Measurements from ENCODE around the gene THSD7B. TPM values are rescaled to one million over a fixed set of nuclear protein-coding genes. Genes with fewer than 3 reads are reported as not detected.

THSD7B gene
- total RNA-seq, 1 experiment from 2014 or later = 6.9 TPM

DNA sequence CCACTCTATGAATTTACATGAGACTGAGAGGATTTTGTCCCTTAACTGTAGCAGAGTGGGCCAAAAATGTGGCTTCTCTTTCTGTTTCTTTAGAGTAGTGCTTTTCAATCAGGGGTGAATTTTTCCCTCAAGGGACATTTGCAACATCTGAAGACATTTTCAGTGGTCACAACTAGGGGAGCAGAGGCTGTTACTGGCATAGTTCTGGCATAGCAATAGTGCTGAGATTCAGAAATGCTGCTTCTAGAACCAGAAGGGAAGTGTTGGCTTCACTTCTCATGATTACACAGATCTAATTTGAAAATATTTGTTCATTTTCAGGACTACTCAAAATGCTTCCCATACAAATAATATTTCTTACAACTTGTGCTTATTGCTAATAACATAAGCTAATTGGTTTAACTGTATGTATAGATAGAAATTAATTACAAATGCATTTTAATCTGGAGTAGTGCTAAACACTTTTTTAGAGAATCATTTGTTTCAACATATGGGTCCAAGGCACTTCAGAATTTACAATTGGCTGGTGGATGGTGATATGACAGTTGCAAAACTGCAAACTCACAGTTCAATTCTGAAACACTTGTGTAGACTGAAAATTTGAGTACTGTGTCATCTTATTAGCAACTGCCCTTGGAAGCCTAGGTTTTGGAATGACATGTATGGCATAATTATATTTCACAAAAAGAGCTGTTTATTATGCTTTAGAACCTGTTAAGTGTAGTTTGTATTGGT is 526.7 kb downstream of the THSD7B start:
- DNase-seq = no peak
- no peaks in the 10 kb centered on the region for H3K27me3 ChIP-seq (replicated peaks; ENCODE audit: control insufficient read depth, insufficient read depth, low read length)
- no peaks in the 10 kb centered on the region for H3K36me3 ChIP-seq (ENCODE audit: control insufficient read depth, insufficient read depth, low read length)
- TF ChIP-seq, protein P1, sequence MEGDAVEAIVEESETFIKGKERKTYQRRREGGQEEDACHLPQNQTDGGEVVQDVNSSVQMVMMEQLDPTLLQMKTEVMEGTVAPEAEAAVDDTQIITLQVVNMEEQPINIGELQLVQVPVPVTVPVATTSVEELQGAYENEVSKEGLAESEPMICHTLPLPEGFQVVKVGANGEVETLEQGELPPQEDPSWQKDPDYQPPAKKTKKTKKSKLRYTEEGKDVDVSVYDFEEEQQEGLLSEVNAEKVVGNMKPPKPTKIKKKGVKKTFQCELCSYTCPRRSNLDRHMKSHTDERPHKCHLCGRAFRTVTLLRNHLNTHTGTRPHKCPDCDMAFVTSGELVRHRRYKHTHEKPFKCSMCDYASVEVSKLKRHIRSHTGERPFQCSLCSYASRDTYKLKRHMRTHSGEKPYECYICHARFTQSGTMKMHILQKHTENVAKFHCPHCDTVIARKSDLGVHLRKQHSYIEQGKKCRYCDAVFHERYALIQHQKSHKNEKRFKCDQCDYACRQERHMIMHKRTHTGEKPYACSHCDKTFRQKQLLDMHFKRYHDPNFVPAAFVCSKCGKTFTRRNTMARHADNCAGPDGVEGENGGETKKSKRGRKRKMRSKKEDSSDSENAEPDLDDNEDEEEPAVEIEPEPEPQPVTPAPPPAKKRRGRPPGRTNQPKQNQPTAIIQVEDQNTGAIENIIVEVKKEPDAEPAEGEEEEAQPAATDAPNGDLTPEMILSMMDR (IDR thresholded peaks at IDR 0.05; ENCODE audit: insufficient read depth in 1 of 2, low read depth in 1 of 2, low read length in 1 of 2, severe bottlenecking in 1 of 2, unreplicated experiment in 1 of 2) = no peak
- CTCF ChIA-PET = no interaction called here
- no peak overlapping the region for H3K4me3 ChIP-seq (ENCODE audit: low read depth, low read length)
- no peak overlapping the region for H3K27ac Mint-ChIP-seq (ENCODE audit: unreplicated experiment)
- intact Hi-C loops (cut with micrococcal nuclease; ENCODE audit: unreplicated experiment) = no loop called here
- H3K9me3 ChIP-seq = no peaks in the 10 kb centered on the region
- H3K36me3 Mint-ChIP-seq (ENCODE audit: insufficient read depth, unreplicated experiment) = peaks cover 4% of the 10 kb centered on the region
- H3K27me3 Mint-ChIP-seq (ENCODE audit: insufficient read depth, unreplicated experiment) = no peaks in the 10 kb centered on the region
- H3K4me1 ChIP-seq = 0 out of 2 replicates have a peak, but pooled peaks cover 6% of the 10 kb centered on the region
- BruUV-seq (replicated peaks) = no TSS peak
- POLR2A ChIA-PET = no interaction called here
- H3K4me1 Mint-ChIP-seq (ENCODE audit: low read depth, unreplicated experiment) = peaks cover 5% of the 10 kb centered on the region
- H3K4me3 Mint-ChIP-seq (ENCODE audit: unreplicated experiment) = no peak overlapping the region
- no peaks in the 10 kb centered on the region for H3K9me3 Mint-ChIP-seq (ENCODE audit: unreplicated experiment)

DNA sequence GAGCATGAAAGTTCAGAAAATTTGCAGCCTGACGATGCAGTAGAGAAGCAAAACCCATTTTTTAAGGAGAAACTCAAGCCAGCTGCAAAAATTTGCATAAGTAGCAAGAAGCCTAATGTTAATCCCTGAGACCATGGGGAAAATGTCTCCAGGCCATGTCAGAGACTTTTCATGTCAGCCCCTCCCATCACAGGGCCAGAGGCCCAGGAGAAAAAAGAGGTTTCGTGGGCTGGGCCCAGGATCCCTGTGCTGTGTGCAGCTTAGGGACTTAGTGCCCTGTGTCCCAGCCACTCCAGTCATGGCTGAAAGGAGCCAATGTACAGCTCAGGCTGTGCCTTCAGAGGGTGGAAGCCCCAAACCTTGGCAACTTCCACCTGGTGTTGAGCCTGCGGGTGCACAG is 533.0 kb downstream of the THSD7B start:
- no peak overlapping the region for H3K4me3 ChIP-seq (ENCODE audit: low read depth, low read length)
- BruUV-seq (replicated peaks) = no TSS peak
- Mint-ChIP-seq H3K27ac (ENCODE audit: unreplicated experiment) (no peak overlapping the region), H3K9me3 (ENCODE audit: unreplicated experiment) (no peaks in the 10 kb centered on the region), H3K4me3 (ENCODE audit: unreplicated experiment) (no peak overlapping the region), H3K27me3 (ENCODE audit: insufficient read depth, unreplicated experiment) (no peaks in the 10 kb centered on the region), H3K36me3 (ENCODE audit: insufficient read depth, unreplicated experiment) (peaks cover 7% of the 10 kb centered on the region), H3K4me1 (ENCODE audit: low read depth, unreplicated experiment) (no peaks in the 10 kb centered on the region)
- H3K9me3 ChIP-seq = peaks cover 16% of the 10 kb centered on the region
- H3K27me3 ChIP-seq (replicated peaks; ENCODE audit: control insufficient read depth, insufficient read depth, low read length) = no peaks in the 10 kb centered on the region
- ChIA-PET CTCF (no interaction called here), POLR2A (no interaction called here)
- H3K4me1 ChIP-seq = 0 out of 2 replicates have a peak, but pooled peaks cover 9% of the 10 kb centered on the region
- DNase-seq = no peak
- TF ChIP-seq, protein P1 (IDR thresholded peaks at IDR 0.05; ENCODE audit: insufficient read depth in 1 of 2, low read depth in 1 of 2, low read length in 1 of 2, severe bottlenecking in 1 of 2, unreplicated experiment in 1 of 2) = no peak
- H3K36me3 ChIP-seq (ENCODE audit: control insufficient read depth, insufficient read depth, low read length) = no peaks in the 10 kb centered on the region
- intact Hi-C loops (cut with micrococcal nuclease; ENCODE audit: unreplicated experiment) = no loop called here

DNA sequence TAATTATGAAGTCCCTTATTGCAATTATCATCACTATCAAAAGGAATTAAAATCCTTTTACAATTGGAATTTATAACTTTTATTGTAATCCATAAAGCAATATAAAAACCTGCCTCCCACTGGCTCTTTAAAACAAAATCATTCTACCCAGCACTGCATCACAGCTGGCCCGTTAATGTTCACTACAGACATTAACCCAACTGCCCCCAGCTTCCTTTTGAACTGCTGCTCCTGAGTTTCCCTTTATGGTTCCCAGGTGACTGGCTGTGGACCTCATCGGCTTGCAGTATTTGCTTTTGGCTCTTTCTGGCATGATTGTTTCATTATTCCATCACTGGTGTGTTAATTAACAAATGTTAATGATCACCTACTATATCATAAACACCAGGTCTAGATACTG is 535.6 kb downstream of the THSD7B start:
- no TSS peak for BruUV-seq (replicated peaks)
- CTCF ChIA-PET = no interaction called here
- POLR2A ChIA-PET = no interaction called here

More for the DNA sequence above, 535.6 kb downstream of the THSD7B start:
- H3K27ac Mint-ChIP-seq (ENCODE audit: unreplicated experiment) = no peak overlapping the region
- H3K27me3 ChIP-seq (replicated peaks; ENCODE audit: control insufficient read depth, insufficient read depth, low read length) = no peaks in the 10 kb centered on the region
- intact Hi-C loops (cut with micrococcal nuclease; ENCODE audit: unreplicated experiment) = no loop called here
- H3K36me3 Mint-ChIP-seq (ENCODE audit: insufficient read depth, unreplicated experiment) = peaks cover 7% of the 10 kb centered on the region
- no peaks in the 10 kb centered on the region for H3K36me3 ChIP-seq (ENCODE audit: control insufficient read depth, insufficient read depth, low read length)
- 0 out of 2 replicates have a peak, but pooled peaks cover 9% of the 10 kb centered on the region for H3K4me1 ChIP-seq
- H3K9me3 Mint-ChIP-seq (ENCODE audit: unreplicated experiment) = no peaks in the 10 kb centered on the region
- no peak for DNase-seq
- H3K4me3 ChIP-seq (ENCODE audit: low read depth, low read length) = no peak overlapping the region
- H3K4me1 Mint-ChIP-seq (ENCODE audit: low read depth, unreplicated experiment) = no peaks in the 10 kb centered on the region
- peaks cover 16% of the 10 kb centered on the region for H3K9me3 ChIP-seq
- TF ChIP-seq, protein P1 (IDR thresholded peaks at IDR 0.05; ENCODE audit: insufficient read depth in 1 of 2, low read depth in 1 of 2, low read length in 1 of 2, severe bottlenecking in 1 of 2, unreplicated experiment in 1 of 2) = no peak
- no peaks in the 10 kb centered on the region for H3K27me3 Mint-ChIP-seq (ENCODE audit: insufficient read depth, unreplicated experiment)
- no peak overlapping the region for H3K4me3 Mint-ChIP-seq (ENCODE audit: unreplicated experiment)

Data from Caco-2 (cell line).